OCI-LY3 (cell line): ENCODE data around the gene INPP5A.

ENCODE experiments used
- CTCF ChIP-seq: fragments of 200-600, 300-600 bp; sonication (generic); IDR thresholded peaks from 2 replicates; pipeline ENCODE4 v1.5.1; 2014; ENCODE audit warnings: antibody characterized with exemption, low read length, low read depth
- EZH2phosphoT487 ChIP-seq: fragments of 200-600 bp; shearing (Covaris generic); IDR thresholded peaks from 2 replicates; pipeline ENCODE4 v1.6.1; 2018; ENCODE audit warnings: antibody characterized with exemption, mixed run types, low read depth

- TF ChIP-seq CTCF (no peak), EZH2phosphoT487 (no peak)
Measured at GRCh38 chr10:132536241-132536876, 1.2 kb upstream of the INPP5A start.
